Measurements from ENCODE around the gene BACH2. TPM values are rescaled to one million over a fixed set of nuclear protein-coding genes. Genes with fewer than 3 reads are reported as not detected.

Gene BACH2
- total and polyA plus RNA-seq, 7 experiments from 2014 or later = 24.8 to 193 (median 117) TPM

DNA sequence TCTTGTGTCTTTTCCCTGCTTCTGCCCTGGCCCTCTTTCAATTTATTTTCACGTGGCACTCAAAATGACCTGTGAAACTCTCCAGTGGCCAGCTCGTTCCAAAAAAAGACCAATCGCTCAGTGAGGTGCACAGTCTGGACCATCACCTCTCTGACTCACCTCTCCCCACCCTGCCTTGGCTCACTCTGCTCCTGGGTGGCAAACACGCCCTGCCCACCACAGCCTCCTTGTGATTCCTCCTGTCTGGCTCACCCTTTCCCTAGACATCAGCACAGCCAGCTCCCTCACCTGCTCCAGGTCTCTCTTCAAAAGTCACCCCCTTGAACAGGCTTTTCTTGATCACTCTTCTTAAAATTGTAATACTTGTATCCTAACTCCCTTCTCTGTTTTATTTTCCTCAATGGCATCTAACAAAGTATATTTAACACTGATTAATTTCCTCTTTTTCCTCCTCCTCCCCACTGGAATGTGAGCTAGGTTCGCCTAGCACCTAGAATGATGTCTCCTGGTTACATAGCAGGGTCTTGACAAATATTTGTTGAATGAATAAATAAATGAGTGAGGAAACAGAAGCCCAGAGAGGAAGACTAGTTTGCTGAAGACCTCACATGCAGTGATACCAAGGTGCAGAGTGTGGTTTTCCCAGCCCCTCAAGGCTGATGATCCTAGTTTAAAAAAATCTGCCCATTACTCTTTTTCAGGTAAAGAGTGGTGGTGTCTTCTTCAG lies 293.4 kb downstream of the BACH2 start:
- H3K9me3 ChIP-seq (ENCODE audit: control insufficient read depth in 2 of 3, low read length in 3 of 3) = no peaks in the 10 kb centered on the region
- H3K27ac ChIP-seq (ENCODE audit: low read depth, low read length) = no peak overlapping the region
- Mint-ChIP-seq H3K27me3 (no peaks in the 10 kb centered on the region), H3K4me3 (no peak overlapping the region), H3K4me1 (peaks cover 5 to 22% (median 8%) of the 10 kb centered on the region in 7 donors), H3K36me3 (peaks cover 10 to 25% (median 22%) of the 10 kb centered on the region in 5 donors), H3K9me3 (peaks cover 0 to 2% (median 0%) of the 10 kb centered on the region in 11 donors), H3K27ac (no peak overlapping the region)
- H3K27me3 ChIP-seq (ENCODE audit: control insufficient read depth in 2 of 2, insufficient read depth in 2 of 2, low read length in 2 of 2) = no peaks in the 10 kb centered on the region
- H3K4me1 ChIP-seq (ENCODE audit: control insufficient read depth in 2 of 2, insufficient read depth in 2 of 2, low read length in 2 of 2) = peaks cover 0 to 5% of the 10 kb centered on the region in 2 donors
- ChIA-PET POLR2A (no interaction called here), CTCF (no interaction called here)
- H3K36me3 ChIP-seq (ENCODE audit: control insufficient read depth in 2 of 3, insufficient read depth in 3 of 3, low read length in 3 of 3) = peaks cover 0 to 69% (median 17%) of the 10 kb centered on the region in 3 experiments
- intact Hi-C loops (cut with micrococcal nuclease) = no loop called here
- DNase-seq = no peak
- no peak for ATAC-seq
- no peak overlapping the region for H3K4me3 ChIP-seq (ENCODE audit: low read length)

GRCh38 chr6:90000864-90001731 lies 295.5 kb downstream of the BACH2 start:
- Histone ChIP-seq H3K27ac (ENCODE audit: low read depth, low read length) (no peak overlapping the region), H3K4me3 (ENCODE audit: low read length) (no peak overlapping the region), H3K4me1 (ENCODE audit: control insufficient read depth in 2 of 2, insufficient read depth in 2 of 2, low read length in 2 of 2) (no peaks in the 10 kb centered on the region), H3K36me3 (ENCODE audit: control insufficient read depth in 2 of 3, insufficient read depth in 3 of 3, low read length in 3 of 3) (peaks cover 0 to 57% (median 7%) of the 10 kb centered on the region in 3 experiments), H3K27me3 (ENCODE audit: control insufficient read depth in 2 of 2, insufficient read depth in 2 of 2, low read length in 2 of 2) (no peaks in the 10 kb centered on the region), H3K9me3 (ENCODE audit: control insufficient read depth in 2 of 3, low read length in 3 of 3) (no peaks in the 10 kb centered on the region)
- intact Hi-C loops (cut with micrococcal nuclease) = loop anchor here in 1 of 2 donors (1.0 kb wide), 1 partner anchor 9 kb away; no protein-coding TSS in a partner anchor
- ChIA-PET CTCF (interaction anchor here (1.6 kb wide), 1 partner anchor 12 kb away, joined by 5 read pairs; no protein-coding TSS in a partner anchor), POLR2A (no interaction called here)
- Mint-ChIP-seq H3K27me3 (no peaks in the 10 kb centered on the region), H3K4me1 (peaks cover 5 to 34% (median 26%) of the 10 kb centered on the region in 7 donors), H3K9me3 (peaks cover 0 to 1% (median 0%) of the 10 kb centered on the region in 11 donors), H3K4me3 (no peak overlapping the region), H3K36me3 (peaks cover 15 to 30% (median 23%) of the 10 kb centered on the region in 5 donors), H3K27ac (peak overlapping the region in 1 of 9 donors; percentile 87)
- DNase-seq (no peak), ATAC-seq (no peak)

DNA sequence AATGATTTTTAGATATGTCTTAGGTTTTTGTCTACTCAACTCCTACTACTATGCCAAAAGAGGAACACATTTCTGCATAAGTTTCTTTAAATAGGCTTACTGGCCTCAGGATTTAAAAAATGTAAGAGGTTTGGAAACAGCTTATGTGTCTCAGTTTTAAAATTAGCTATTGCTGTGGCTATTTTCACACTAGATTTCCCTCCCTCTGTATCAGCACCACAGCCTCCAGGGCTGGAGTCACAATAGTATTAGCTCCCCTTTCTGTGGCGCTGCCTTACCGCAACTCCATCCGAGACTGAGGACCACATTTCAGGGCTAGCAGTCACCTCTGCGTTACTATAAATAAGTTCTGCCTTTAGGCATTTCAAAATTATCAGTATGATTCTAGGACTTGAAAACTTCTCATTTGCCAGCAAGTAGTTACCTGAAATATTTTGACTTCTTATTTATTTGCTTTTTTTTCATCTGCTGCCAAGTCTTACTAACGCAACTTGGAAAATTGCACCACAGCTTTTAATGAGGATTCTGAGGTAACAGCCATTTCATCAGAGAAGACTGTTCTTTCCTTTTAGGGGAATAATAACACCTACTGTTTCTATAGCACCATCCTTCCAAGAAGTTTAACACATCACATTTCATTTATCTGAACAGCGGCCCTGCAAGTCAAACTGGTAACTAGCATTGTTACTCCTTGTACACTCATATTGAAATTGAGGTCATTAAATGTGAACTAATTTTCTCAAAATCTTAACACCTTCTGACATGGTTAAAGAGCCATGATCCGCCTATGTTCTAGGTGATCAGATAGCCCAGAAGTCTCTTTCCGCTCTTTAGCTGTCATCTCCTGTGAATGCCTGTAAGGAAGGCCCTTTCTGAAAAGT lies 296.5 kb downstream of the BACH2 start:
- DNase-seq (no peak), ATAC-seq (no peak)
- Histone ChIP-seq H3K4me3 (ENCODE audit: low read length) (no peak overlapping the region), H3K4me1 (ENCODE audit: control insufficient read depth in 2 of 2, insufficient read depth in 2 of 2, low read length in 2 of 2) (no peaks in the 10 kb centered on the region), H3K27me3 (ENCODE audit: control insufficient read depth in 2 of 2, insufficient read depth in 2 of 2, low read length in 2 of 2) (no peaks in the 10 kb centered on the region), H3K27ac (ENCODE audit: low read depth, low read length) (no peak overlapping the region), H3K9me3 (ENCODE audit: control insufficient read depth in 2 of 3, low read length in 3 of 3) (no peaks in the 10 kb centered on the region), H3K36me3 (ENCODE audit: control insufficient read depth in 2 of 3, insufficient read depth in 3 of 3, low read length in 3 of 3) (peaks cover 0 to 58% (median 7%) of the 10 kb centered on the region in 3 experiments)
- ChIA-PET POLR2A (interaction anchor here (0.6 kb wide), 1 partner anchor 68 kb away, joined by 3 read pairs; no protein-coding TSS in a partner anchor), CTCF (interaction anchor here (0.7 to 1.0 kb wide), 2 partner anchors 8 to 42 kb away, joined by 4 to 5 read pairs; no protein-coding TSS in a partner anchor)
- Mint-ChIP-seq H3K36me3 (peaks cover 17 to 37% (median 27%) of the 10 kb centered on the region in 5 donors), H3K9me3 (peaks cover 0 to 2% (median 0%) of the 10 kb centered on the region in 11 donors), H3K27ac (peak overlapping the region in 3 of 9 donors; percentile 29 to 87 (median 59)), H3K4me3 (no peak overlapping the region), H3K27me3 (no peaks in the 10 kb centered on the region), H3K4me1 (peaks cover 3 to 37% (median 28%) of the 10 kb centered on the region in 7 donors)
- intact Hi-C loops (cut with micrococcal nuclease) = no loop called here

DNA sequence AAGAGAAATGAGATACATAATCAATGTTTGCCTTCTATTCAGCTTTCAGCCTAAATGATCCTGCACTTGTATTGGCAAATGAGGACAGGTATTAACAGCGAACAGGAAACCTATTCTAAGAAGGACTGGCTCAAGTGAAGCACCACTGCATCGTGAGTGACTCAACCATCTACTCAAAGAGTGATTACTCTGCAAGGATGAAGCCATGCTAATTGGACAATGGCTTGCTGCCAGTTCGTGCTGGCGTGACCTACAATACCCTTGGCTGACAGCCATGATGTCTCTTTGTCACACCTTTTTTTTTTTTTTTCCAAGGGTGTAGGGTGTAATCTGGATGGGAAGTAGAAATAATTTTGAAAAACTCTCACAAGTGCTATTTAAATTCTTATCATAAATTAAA lies 297.5 kb downstream of the BACH2 start:
- H3K4me3 Mint-ChIP-seq = no peak overlapping the region
- no peaks in the 10 kb centered on the region for H3K27me3 Mint-ChIP-seq
- peak overlapping the region in 1 of 9 donors; percentile 46 for H3K27ac Mint-ChIP-seq
- Histone ChIP-seq H3K27me3 (ENCODE audit: control insufficient read depth in 2 of 2, insufficient read depth in 2 of 2, low read length in 2 of 2) (no peaks in the 10 kb centered on the region), H3K4me1 (ENCODE audit: control insufficient read depth in 2 of 2, insufficient read depth in 2 of 2, low read length in 2 of 2) (no peaks in the 10 kb centered on the region), H3K4me3 (ENCODE audit: low read length) (no peak overlapping the region), H3K27ac (ENCODE audit: low read depth, low read length) (no peak overlapping the region), H3K36me3 (ENCODE audit: control insufficient read depth in 2 of 3, insufficient read depth in 3 of 3, low read length in 3 of 3) (peaks cover 0 to 51% (median 7%) of the 10 kb centered on the region in 3 experiments), H3K9me3 (ENCODE audit: control insufficient read depth in 2 of 3, low read length in 3 of 3) (no peaks in the 10 kb centered on the region)
- peaks cover 0 to 2% (median 0%) of the 10 kb centered on the region in 11 donors for H3K9me3 Mint-ChIP-seq
- CTCF ChIA-PET = interaction anchor here (0.7 to 1.0 kb wide), 2 partner anchors 9 to 41 kb away, joined by 4 to 5 read pairs; no protein-coding TSS in a partner anchor
- H3K4me1 Mint-ChIP-seq = peaks cover under 1 to 46% (median 38%) of the 10 kb centered on the region in 7 donors
- intact Hi-C loops (cut with micrococcal nuclease) = no loop called here
- peaks cover 11 to 39% (median 27%) of the 10 kb centered on the region in 5 donors for H3K36me3 Mint-ChIP-seq
- DNase-seq (no peak), ATAC-seq (no peak)
- POLR2A ChIA-PET = interaction anchor here (0.7 to 1.8 kb wide), 2 partner anchors 10 to 12 kb away, joined by 3 to 5 read pairs; no protein-coding TSS in a partner anchor

GRCh38 chr6:89997456-89998445 lies 298.9 kb downstream of the BACH2 start:
- peak overlapping the region in 1 of 10 donors; percentile 3 for H3K4me3 Mint-ChIP-seq

More at GRCh38 chr6:89997456-89998445, 298.9 kb downstream of the BACH2 start:
- no peaks in the 10 kb centered on the region for H3K9me3 ChIP-seq (ENCODE audit: control insufficient read depth in 2 of 3, low read length in 3 of 3)
- no peak overlapping the region for H3K4me3 ChIP-seq (ENCODE audit: low read length)
- H3K9me3 Mint-ChIP-seq = peaks cover 0 to 2% (median 0%) of the 10 kb centered on the region in 11 donors
- intact Hi-C loops (cut with micrococcal nuclease) = no loop called here
- H3K27ac ChIP-seq (ENCODE audit: low read depth, low read length) = no peak overlapping the region
- no peaks in the 10 kb centered on the region for H3K4me1 ChIP-seq (ENCODE audit: control insufficient read depth in 2 of 2, insufficient read depth in 2 of 2, low read length in 2 of 2)
- peak overlapping the region in 7 of 9 donors; percentile 10 to 60 (median 46) for H3K27ac Mint-ChIP-seq
- peaks cover 0 to 37% (median 7%) of the 10 kb centered on the region in 3 experiments for H3K36me3 ChIP-seq (ENCODE audit: control insufficient read depth in 2 of 3, insufficient read depth in 3 of 3, low read length in 3 of 3)
- ChIA-PET POLR2A (interaction anchor here (1.8 kb wide), 1 partner anchor 11 kb away, joined by 5 read pairs; no protein-coding TSS in a partner anchor), CTCF (interaction anchor here (0.7 kb wide), 1 partner anchor 187 kb away, joined by 3 read pairs; no protein-coding TSS in a partner anchor)
- DNase-seq (no peak), ATAC-seq (no peak)
- H3K36me3 Mint-ChIP-seq = peaks cover 11 to 44% (median 27%) of the 10 kb centered on the region in 5 donors
- H3K4me1 Mint-ChIP-seq = peaks cover 4 to 59% (median 47%) of the 10 kb centered on the region in 7 donors
- H3K27me3 ChIP-seq (ENCODE audit: control insufficient read depth in 2 of 2, insufficient read depth in 2 of 2, low read length in 2 of 2) = no peaks in the 10 kb centered on the region
- no peaks in the 10 kb centered on the region for H3K27me3 Mint-ChIP-seq

All from naive thymus-derived CD4-positive, alpha-beta T cell (primary cell).